HepG2 (cell line): ENCODE data around the gene TAAR5. TPM values are rescaled to one million over a fixed set of nuclear protein-coding genes. Genes with fewer than 3 reads are reported as not detected.
"Not testable (repeated sequence)": the region's sequence is repeated elsewhere in the genome, so short reads cannot be mapped to it uniquely, and the experiment has no call there.

Source experiments
- ATAC-seq: fragments of 200-7000 bp; cut with Tn5 transposase; 3 replicates; pipeline ENCODE4 v1.9.1; 2020; ENCODE audit warnings: mild to moderate bottlenecking, moderate library complexity
- BruUV-seq: library from RNA; stranded (reverse); fragments of 400-500 nt; replicated peaks from 2 replicates; lab custom pipeline; 2021; lab: Mats Ljungman, UMichigan
- CTCF ChIA-PET: fragments of 300-600 bp; formaldehyde crosslinking; extraction: SDS; loops from one replicate; lab custom pipeline; 2021; ENCODE audit warnings: low total read pairs, inconsistent platforms, low intra/inter-chr PET ratio; lab: Yijun Ruan, JAX
- POLR2A ChIA-PET: fragments of 350-600 bp; sonication (Branson Sonifier 250); formaldehyde crosslinking; loops from one replicate; lab custom pipeline; 2020; ENCODE audit warnings: antibody characterized with exemption, inconsistent platforms; lab: Yijun Ruan, JAX
- DNase-seq: peaks from one replicate; pipeline ENCODE4 v3.0.0-alpha.2; 2015; ENCODE audit warnings: low spot score
- FAIRE-seq: peaks from 3 replicates; lab custom pipeline; 2011; peaks lifted over from hg19 to GRCh38; lab: Jason Lieb, UNC
- H2AFZ ChIP-seq: one replicate; pipeline ENCODE4 v1.6.1; 2011; ENCODE audit warnings: low read length, inconsistent platforms
- H3K27ac ChIP-seq: fragments of 300-600 bp; 3 replicates; pipeline ENCODE4 v1.8.0; 2011; ENCODE audit warnings: mixed run types, mild to moderate bottlenecking, mixed read lengths, low read length, inconsistent platforms; ENCODE audit not compliant: insufficient read depth; ENCODE audit errors: extremely low read length
- H3K27me3 ChIP-seq, 2 experiments: fragments of 200-600 bp in 1 of 2; 2 replicates in 1 of 2; 3 replicates in 1 of 2; pipeline versions ENCODE4 v1.6.0 to v1.8.0; 2011; ENCODE audit warnings: low read length in 2 of 2, mild to moderate bottlenecking in 2 of 2, moderate library complexity in 2 of 2, inconsistent platforms in 1 of 2; ENCODE audit not compliant: insufficient read depth in 2 of 2, control insufficient read depth in 1 of 2
- H3K36me3 ChIP-seq, 2 experiments: fragments of 200-600 bp in 1 of 2; replicated peaks in 1 of 2; 2 replicates in 1 of 2; 3 replicates in 1 of 2; pipeline versions ENCODE4 v1.5.1 to v1.8.0; 2011; ENCODE audit warnings: low read length in 2 of 2, inconsistent platforms in 1 of 2; ENCODE audit not compliant: insufficient read depth in 2 of 2, control insufficient read depth in 1 of 2
- H3K4me1 ChIP-seq: 2 replicates; pipeline ENCODE4 v1.5.1; 2012; ENCODE audit warnings: low read length, inconsistent platforms; ENCODE audit not compliant: insufficient read depth
- H3K4me2 ChIP-seq: 2 replicates; pipeline ENCODE4 v1.6.0; 2011; ENCODE audit warnings: low read depth, low read length, inconsistent platforms
- H3K4me3 ChIP-seq, 3 experiments: fragments of 200-600 bp in 1 of 3; sonication (generic), shearing (Covaris generic) in 1 of 3; replicated peaks in 1 of 3; 2 replicates each; pipeline ENCODE4 v1.5.1; 2011 to 2016; ENCODE audit warnings: low read length in 3 of 3, inconsistent platforms in 2 of 3, low read depth in 2 of 3, mild to moderate bottlenecking in 2 of 3, control low read depth in 1 of 3, mixed read lengths in 1 of 3; ENCODE audit not compliant: insufficient read depth in 1 of 3
- H3K79me2 ChIP-seq: one replicate; pipeline ENCODE4 v1.6.1; 2011; ENCODE audit warnings: low read length, inconsistent platforms; ENCODE audit not compliant: insufficient read depth
- H3K9ac ChIP-seq: 2 replicates; pipeline ENCODE4 v1.6.0; 2011; ENCODE audit warnings: mild to moderate bottlenecking, low read depth, low read length, inconsistent platforms; ENCODE audit not compliant: insufficient read depth
- H3K9me3 ChIP-seq: 2 replicates; pipeline ENCODE4 v1.5.1; 2012; ENCODE audit warnings: mild to moderate bottlenecking, low read length
- H4K20me1 ChIP-seq: 2 replicates; pipeline ENCODE4 v1.6.0; 2011; ENCODE audit warnings: inconsistent platforms, mild to moderate bottlenecking, low read length, moderate library complexity; ENCODE audit not compliant: insufficient read depth
- EHMT2 ChIP-seq: fragments of 200-600 bp; sonication (generic); IDR thresholded peaks from 2 replicates; pipeline ENCODE4 v1.7.0; 2017; ENCODE audit warnings: antibody characterized with exemption, low read depth, low read length, borderline replicate concordance
- EP300 ChIP-seq, 3 experiments: sonication (generic) in 1 of 3; formaldehyde crosslinking in 1 of 3; IDR thresholded peaks; 2 replicates each; pipeline versions ENCODE4 v1.5.1 to v1.6.1; 2011 to 2020; ENCODE audit warnings: low read depth in 2 of 3, low read length in 2 of 3, borderline replicate concordance in 1 of 3, improper control_type of control experiment in 1 of 3, mild to moderate bottlenecking in 1 of 3, missing genetic modification reagents in 1 of 3, moderate library complexity in 1 of 3
- FOXP1 ChIP-seq, 2 experiments: fragments of 450-650 bp in 1 of 2; IDR thresholded peaks; 2 replicates each; pipeline ENCODE4 v1.6.1; 2017 to 2018; ENCODE audit warnings: antibody characterized with exemption in 1 of 2
- HMG20A ChIP-seq: IDR thresholded peaks from 2 replicates; pipeline ENCODE4 v1.6.1; 2016; ENCODE audit warnings: borderline replicate concordance
- HNF4A ChIP-seq: sonication (generic); formaldehyde crosslinking; IDR thresholded peaks from 2 replicates; pipeline ENCODE4 v1.4.0; 2020; ENCODE audit warnings: missing genetic modification reagents
- HNF4G ChIP-seq, 2 experiments: sonication (generic) in 1 of 2; formaldehyde crosslinking in 1 of 2; IDR thresholded peaks; 2 replicates each; pipeline versions ENCODE4 v1.4.0 to v1.6.1; 2011 to 2020; ENCODE audit warnings: borderline replicate concordance in 2 of 2, low read depth in 2 of 2, mild to moderate bottlenecking in 2 of 2, low read length in 1 of 2, missing genetic modification reagents in 1 of 2, moderate library complexity in 1 of 2
- MAFF ChIP-seq: IDR thresholded peaks from 2 replicates; pipeline ENCODE4 v1.6.1; 2011; ENCODE audit warnings: low read depth, low read length, improper control_type of control experiment
- MAFG ChIP-seq: sonication (generic); formaldehyde crosslinking; IDR thresholded peaks from 2 replicates; pipeline ENCODE4 v1.5.1; 2020; ENCODE audit warnings: mild to moderate bottlenecking, missing genetic modification reagents
- MAFK ChIP-seq, 2 experiments: IDR thresholded peaks in 1 of 2; conservative IDR thresholded peaks in 1 of 2; 2 replicates each; pipeline ENCODE4 v1.6.1; 2011; ENCODE audit warnings: improper control_type of control experiment in 2 of 2, low read length in 2 of 2
- NFE2 ChIP-seq: sonication (generic); formaldehyde crosslinking; IDR thresholded peaks from 2 replicates; pipeline ENCODE4 v1.4.0; 2020; ENCODE audit warnings: missing genetic modification reagents
- NFE2L2 ChIP-seq: fragments of 150-350 bp; IDR thresholded peaks from 2 replicates; pipeline ENCODE4 v1.6.1; 2014; ENCODE audit warnings: low read length
- ZNF263 ChIP-seq: sonication (generic); formaldehyde crosslinking; IDR thresholded peaks from 2 replicates; pipeline ENCODE4 v1.4.0; 2020; ENCODE audit warnings: missing genetic modification reagents
- ZNF644 ChIP-seq: IDR thresholded peaks from 2 replicates; pipeline ENCODE4 v1.6.1; 2016; ENCODE audit warnings: low read depth
- WGBS: methylation state at CpG from one replicate; pipeline ENCODE4 v1.1.6; 2017; ENCODE audit warnings: low lambda C conversion rate; 5-methylcytosine and 5-hydroxymethylcytosine counted together
- in situ Hi-C: cut with HindIII; loops from 2 replicates; pipeline ENCODE4 v1.10.0; 2017; ENCODE audit warnings: low pct_unique_long_range_greater_than_20kb; ENCODE audit not compliant: extremely low pct_ligation_motif_present
- intact Hi-C: fragments of 100-400 bp; cut with micrococcal nuclease; formaldehyde crosslinking; loops from one replicate; pipeline ENCODE4 v1.10.0; 2022; ENCODE audit not compliant: unreplicated experiment
- polyA plus RNA-seq, 8 experiments: library from polyadenylated mRNA; depleted of rRNA in 3 of 8; stranded (reverse) in 7 of 8; unstranded in 1 of 8; fragments of >200 nt; fragmentation: Illumina TruSeq in 4 of 8; extraction: Trizol in 4 of 8; gene quantifications; 2 replicates each; pipeline versions ENCODE4 v1.2.1 to v1.2.3, GENCODE V29; 2011 to 2016; ENCODE audit warnings: low read depth in 4 of 8, missing spikeins in 1 of 8, mixed read lengths in 1 of 8; ENCODE audit not compliant: insufficient read depth in 1 of 8
- total RNA-seq, 5 experiments: library from RNA; depleted of rRNA; stranded (reverse); fragments of >200 nt; fragmentation: Illumina TruSeq; extraction: Trizol; gene quantifications; 2 replicates each; pipeline ENCODE4 v1.2.3, GENCODE V29; 2016; ENCODE audit warnings: low read depth in 1 of 5
- TF ChIP-seq, protein P1 (sequence below): sonication (generic); formaldehyde crosslinking; conservative IDR thresholded peaks from 2 replicates; pipeline ENCODE4 v1.4.0; 2020; ENCODE audit warnings: mild to moderate bottlenecking, missing genetic modification reagents, moderate library complexity

TAAR5 gene
- total and polyA plus RNA-seq, 2 of the 13 experiments (the other 11 are each of a cell fraction or from before 2014, with no cell fraction given), result not detected

- H4K20me1 ChIP-seq, FAIRE-seq, H3K4me2 ChIP-seq, H3K27me3 ChIP-seq, H3K36me3 ChIP-seq, BruUV-seq, H2AFZ ChIP-seq, intact Hi-C loops, H3K9ac ChIP-seq, H3K9me3 ChIP-seq, H3K27ac ChIP-seq, POLR2A ChIA-PET, DNase-seq, CTCF ChIA-PET, H3K4me3 ChIP-seq, H3K79me2 ChIP-seq, ATAC-seq, in situ Hi-C loops: not testable (repeated sequence)
- 13% methylated on average over 1 of the region's 1 CpG for WGBS
- peaks cover 20% of the 10 kb centered on the region for H3K4me1 ChIP-seq
Observed at GRCh38 chr6:132637135-132637534, 47.6 kb upstream of the TAAR5 start.

DNA sequence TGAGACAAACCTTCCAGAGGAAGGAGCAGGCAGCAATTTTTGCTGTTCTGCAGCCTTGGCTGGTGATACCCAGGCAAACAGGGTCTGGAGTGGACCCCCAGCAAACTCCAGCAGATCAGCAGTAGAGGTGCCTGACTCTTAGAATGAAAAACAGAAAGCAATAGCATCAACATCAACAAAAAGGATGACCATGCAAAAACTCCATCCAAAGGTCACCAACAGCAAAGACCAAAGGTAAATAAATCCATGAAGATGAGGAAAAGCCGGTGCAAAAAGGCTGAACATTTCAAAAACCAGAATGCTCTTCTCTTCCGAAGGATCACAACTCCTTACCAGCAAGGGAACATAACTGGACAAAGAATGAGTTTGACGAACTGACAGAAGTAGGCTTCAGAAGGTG, 46.4 kb upstream of the TAAR5 start:
- H3K4me3 ChIP-seq, result peak overlapping the region in 1 of 3 experiments; percentile 54; a peak in 2 of 6 replicates
- DNase-seq, result peak; percentile 16
- CTCF ChIA-PET; H3K27ac ChIP-seq; H3K36me3 ChIP-seq; H3K27me3 ChIP-seq; H3K79me2 ChIP-seq; H2AFZ ChIP-seq; POLR2A ChIA-PET; FAIRE-seq; intact Hi-C loops; H3K9ac ChIP-seq; BruUV-seq; H3K9me3 ChIP-seq; H4K20me1 ChIP-seq; in situ Hi-C loops; TF ChIP-seq HNF4G (CRISPR knock-in tag; IDR thresholded peaks at IDR 0.05; ENCODE audit: borderline replicate concordance, low read depth); EP300 (CRISPR knock-in tag; IDR thresholded peaks at IDR 0.05; ENCODE audit: borderline replicate concordance); FOXP1 (IDR thresholded peaks at IDR 0.05): not testable (repeated sequence)
- 6% methylated on average over 3 of the region's 3 CpGs for WGBS
- peak overlapping the region; percentile 76 for H3K4me2 ChIP-seq
- H3K4me1 ChIP-seq, result peaks cover 20% of the 10 kb centered on the region
- ATAC-seq, result peak; percentile 77
- TF ChIP-seq NFE2L2, result peak; percentile 90
- TF ChIP-seq, protein P1, sequence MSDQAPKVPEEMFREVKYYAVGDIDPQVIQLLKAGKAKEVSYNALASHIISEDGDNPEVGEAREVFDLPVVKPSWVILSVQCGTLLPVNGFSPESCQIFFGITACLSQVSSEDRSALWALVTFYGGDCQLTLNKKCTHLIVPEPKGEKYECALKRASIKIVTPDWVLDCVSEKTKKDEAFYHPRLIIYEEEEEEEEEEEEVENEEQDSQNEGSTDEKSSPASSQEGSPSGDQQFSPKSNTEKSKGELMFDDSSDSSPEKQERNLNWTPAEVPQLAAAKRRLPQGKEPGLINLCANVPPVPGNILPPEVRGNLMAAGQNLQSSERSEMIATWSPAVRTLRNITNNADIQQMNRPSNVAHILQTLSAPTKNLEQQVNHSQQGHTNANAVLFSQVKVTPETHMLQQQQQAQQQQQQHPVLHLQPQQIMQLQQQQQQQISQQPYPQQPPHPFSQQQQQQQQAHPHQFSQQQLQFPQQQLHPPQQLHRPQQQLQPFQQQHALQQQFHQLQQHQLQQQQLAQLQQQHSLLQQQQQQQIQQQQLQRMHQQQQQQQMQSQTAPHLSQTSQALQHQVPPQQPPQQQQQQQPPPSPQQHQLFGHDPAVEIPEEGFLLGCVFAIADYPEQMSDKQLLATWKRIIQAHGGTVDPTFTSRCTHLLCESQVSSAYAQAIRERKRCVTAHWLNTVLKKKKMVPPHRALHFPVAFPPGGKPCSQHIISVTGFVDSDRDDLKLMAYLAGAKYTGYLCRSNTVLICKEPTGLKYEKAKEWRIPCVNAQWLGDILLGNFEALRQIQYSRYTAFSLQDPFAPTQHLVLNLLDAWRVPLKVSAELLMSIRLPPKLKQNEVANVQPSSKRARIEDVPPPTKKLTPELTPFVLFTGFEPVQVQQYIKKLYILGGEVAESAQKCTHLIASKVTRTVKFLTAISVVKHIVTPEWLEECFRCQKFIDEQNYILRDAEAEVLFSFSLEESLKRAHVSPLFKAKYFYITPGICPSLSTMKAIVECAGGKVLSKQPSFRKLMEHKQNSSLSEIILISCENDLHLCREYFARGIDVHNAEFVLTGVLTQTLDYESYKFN (CRISPR knock-in tag), result peak; percentile 48
- TF ChIP-seq HNF4A (CRISPR knock-in tag), result peak; percentile 74; the same call in 1 of the 2 replicates
- peak; percentile 75; the same call in 1 of the 2 replicates for TF ChIP-seq EHMT2
- 0 out of 2 replicates have a peak, but pooled peaks have one; percentile 38 for TF ChIP-seq HNF4G (IDR thresholded peaks at IDR 0.05; ENCODE audit: borderline replicate concordance, low read depth, low read length)
- peak; percentile 88 to 92 for TF ChIP-seq MAFK (conservative IDR thresholded peaks at IDR 0.05 in 1 of 2, IDR thresholded peaks at IDR 0.05 in 1 of 2; ENCODE audit: low read length in 2 of 2)
- peak; percentile 88 for TF ChIP-seq MAFF
- peak; percentile 37; the same call in 1 of the 2 replicates for TF ChIP-seq NFE2
- TF ChIP-seq EP300 (IDR thresholded peaks at IDR 0.05; ENCODE audit: low read depth in 2 of 2, low read length in 2 of 2), result 0 out of 4 replicates have a peak, but pooled peaks of 1 of the 2 experiments have one; percentile 26
- peak; percentile 55; the same call in 1 of the 2 replicates for TF ChIP-seq MAFG (CRISPR knock-in tag)
- TF ChIP-seq FOXP1 (CRISPR knock-in tag; IDR thresholded peaks at IDR 0.05), result 0 out of 2 replicates have a peak, but pooled peaks have one; percentile 52
- peak; percentile 31; the same call in 1 of the 2 replicates for TF ChIP-seq HMG20A
- TF ChIP-seq ZNF263 (CRISPR knock-in tag), result 0 out of 2 replicates have a peak, but pooled peaks have one; percentile 4
- TF ChIP-seq ZNF644 (CRISPR knock-in tag), result peak; percentile 68
